Skeletal muscle tissue (tissue), 4 donors: Measurements from ENCODE around the gene CDC42EP4. TPM values are rescaled to one million over a fixed set of nuclear protein-coding genes. Genes with fewer than 3 reads are reported as not detected.

Experiments used
- H3K27ac ChIP-seq: one replicate; pipeline ENCODE4 v1.7.0; 2013; ENCODE audit warnings: mild to moderate bottlenecking, low read depth, low read length, inconsistent platforms
- H3K27me3 ChIP-seq, 3 donors: one replicate each; pipeline ENCODE4 v1.7.0; 2013; ENCODE audit warnings: low read length in 3 of 3; ENCODE audit not compliant: control insufficient read depth in 3 of 3, insufficient read depth in 3 of 3
- H3K36me3 ChIP-seq, 3 donors: one replicate each; pipeline ENCODE4 v1.7.0; 2013; ENCODE audit warnings: low read length in 3 of 3; ENCODE audit not compliant: control insufficient read depth in 3 of 3, insufficient read depth in 3 of 3
- H3K4me1 ChIP-seq, 3 donors: one replicate each; pipeline ENCODE4 v1.7.0; 2013; ENCODE audit warnings: low read length in 3 of 3, mild to moderate bottlenecking in 3 of 3; ENCODE audit not compliant: control insufficient read depth in 3 of 3, insufficient read depth in 3 of 3
- H3K4me3 ChIP-seq, 3 donors: one replicate each; pipeline ENCODE4 v1.7.0; 2013; ENCODE audit warnings: low read length in 3 of 3
- H3K9ac ChIP-seq, 3 donors: one replicate each; pipeline ENCODE4 v1.7.0; 2013; ENCODE audit warnings: low read length in 3 of 3, mild to moderate bottlenecking in 3 of 3, moderate library complexity in 2 of 3, low read depth in 1 of 3
- H3K9me3 ChIP-seq, 3 donors: one replicate each; pipeline ENCODE4 v1.7.0; 2013; ENCODE audit warnings: low read length in 3 of 3; ENCODE audit not compliant: control insufficient read depth in 3 of 3
- total RNA-seq: library from RNA; depleted of rRNA; stranded (reverse); fragments of >200 nt; gene quantifications from one replicate; pipeline ENCODE4 v1.2.3, GENCODE V29; 2014
- donor health status: Osteomylitis.

CDC42EP4 gene, protein sequence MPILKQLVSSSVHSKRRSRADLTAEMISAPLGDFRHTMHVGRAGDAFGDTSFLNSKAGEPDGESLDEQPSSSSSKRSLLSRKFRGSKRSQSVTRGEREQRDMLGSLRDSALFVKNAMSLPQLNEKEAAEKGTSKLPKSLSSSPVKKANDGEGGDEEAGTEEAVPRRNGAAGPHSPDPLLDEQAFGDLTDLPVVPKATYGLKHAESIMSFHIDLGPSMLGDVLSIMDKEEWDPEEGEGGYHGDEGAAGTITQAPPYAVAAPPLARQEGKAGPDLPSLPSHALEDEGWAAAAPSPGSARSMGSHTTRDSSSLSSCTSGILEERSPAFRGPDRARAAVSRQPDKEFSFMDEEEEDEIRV
- 18.8 TPM for total RNA-seq

DNA sequence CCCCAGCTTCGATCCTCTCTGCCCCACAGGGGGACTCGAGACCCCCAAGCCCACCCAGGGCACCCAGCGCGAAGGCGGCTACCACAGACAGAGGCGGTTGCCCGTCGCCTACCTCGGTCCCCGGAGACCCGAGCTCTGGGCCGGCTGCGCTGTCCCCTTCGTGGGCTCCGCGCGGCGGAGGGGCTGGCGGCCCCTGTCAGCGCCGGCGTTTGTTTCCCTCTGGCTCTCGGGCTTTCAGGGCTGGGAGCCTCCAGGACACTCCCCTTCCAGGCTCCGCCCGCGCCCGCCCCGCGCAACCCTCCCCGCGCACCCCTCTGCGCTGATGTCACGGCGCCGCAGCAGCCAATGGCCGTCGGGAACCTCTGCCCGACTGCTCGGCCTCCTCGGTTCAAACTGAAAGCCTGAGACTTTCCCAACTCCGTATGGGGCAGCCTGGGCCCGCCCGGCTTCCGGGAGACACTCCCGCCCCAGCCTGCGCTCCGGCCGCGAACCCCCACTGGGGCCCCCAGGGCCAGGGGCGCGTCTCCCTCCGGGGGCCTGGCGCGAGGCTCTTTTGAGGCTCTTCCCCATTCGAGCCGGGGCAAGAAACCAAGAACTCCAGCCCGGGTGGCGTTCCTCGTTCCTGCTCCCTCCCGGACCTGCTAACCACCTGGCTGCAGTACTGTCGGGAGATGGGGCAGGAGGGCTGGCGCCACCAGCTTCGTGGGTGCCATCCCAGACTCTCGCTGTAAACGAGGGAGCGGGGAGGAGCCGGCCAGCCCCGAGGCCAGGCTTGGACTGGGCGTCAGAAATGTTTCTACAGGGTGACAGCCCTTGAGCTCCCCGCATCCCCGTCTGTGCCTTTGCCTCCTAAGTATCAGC, at the start of gene CDC42EP4:
Gene CDC42EP4 (minus strand): TSS at position 221 of the 861 bp plus-strand sequence. CDS start 25,501 bp downstream, outside the sequence.
- peak within 1 kb of the TSS; percentile 89 to 99 (median 94) for H3K9ac ChIP-seq
- peak within 1 kb of the TSS; percentile 97 for H3K27ac ChIP-seq
- peaks cover 25 to 39% (median 34%) of the 10 kb centered on the region in 3 donors for H3K4me1 ChIP-seq
- H3K27me3 ChIP-seq, result peaks cover 0 to 1% (median 0%) of the 10 kb centered on the region in 3 donors
- peaks cover 0 to under 1% (median 0%) of the 10 kb centered on the region in 3 donors for H3K36me3 ChIP-seq
- no peaks in the 10 kb centered on the region for H3K9me3 ChIP-seq
- H3K4me3 ChIP-seq, result peak within 1 kb of the TSS; percentile 84 to 94 (median 91)

DNA sequence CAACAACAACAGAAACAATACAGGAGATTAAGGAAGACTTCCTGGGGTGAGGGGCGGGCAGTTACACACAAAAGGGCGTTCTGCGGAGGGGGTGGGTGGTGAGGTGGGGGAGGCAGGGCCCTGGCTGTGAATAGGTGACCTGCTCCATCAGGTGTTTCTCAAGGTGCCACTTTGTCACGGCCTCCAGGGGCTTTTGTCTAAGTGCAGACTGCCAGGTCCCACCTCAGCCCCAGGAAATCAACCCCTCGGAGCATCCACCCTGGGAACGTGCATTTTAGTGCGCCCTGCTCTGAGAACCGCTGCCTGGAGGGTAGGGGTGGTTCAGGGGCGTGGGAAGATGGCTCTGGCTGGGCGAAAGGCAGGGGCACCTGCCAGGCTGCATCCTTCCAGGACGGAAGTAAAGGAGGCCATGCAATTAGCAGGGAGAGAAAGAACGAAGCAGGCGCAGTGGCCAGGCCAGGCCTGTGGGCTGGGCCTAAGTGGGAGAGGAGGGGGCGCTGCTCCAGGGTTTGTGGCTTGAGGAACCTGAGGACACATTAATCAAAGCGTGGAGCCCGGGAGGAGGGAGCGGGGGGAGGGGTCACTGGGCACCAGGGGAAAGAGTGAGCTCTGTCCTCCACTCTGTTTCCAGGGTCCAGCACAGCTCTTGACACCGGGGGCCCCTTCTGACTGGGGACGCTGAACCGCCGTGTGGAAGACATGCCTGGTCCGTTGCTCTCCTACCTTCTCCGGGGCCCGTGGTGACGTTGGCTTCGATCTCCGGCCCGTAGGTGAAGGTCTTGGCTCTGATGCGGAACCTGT, 49.4 kb upstream of the CDC42EP4 start:
- Histone ChIP-seq H3K36me3 (no peaks in the 10 kb centered on the region), H3K27me3 (peaks cover 0 to 5% (median 0%) of the 10 kb centered on the region in 3 donors), H3K9ac (no peak overlapping the region), H3K27ac (no peak overlapping the region), H3K9me3 (no peaks in the 10 kb centered on the region), H3K4me3 (no peak overlapping the region), H3K4me1 (peaks cover 10 to 23% (median 16%) of the 10 kb centered on the region in 3 donors)

DNA sequence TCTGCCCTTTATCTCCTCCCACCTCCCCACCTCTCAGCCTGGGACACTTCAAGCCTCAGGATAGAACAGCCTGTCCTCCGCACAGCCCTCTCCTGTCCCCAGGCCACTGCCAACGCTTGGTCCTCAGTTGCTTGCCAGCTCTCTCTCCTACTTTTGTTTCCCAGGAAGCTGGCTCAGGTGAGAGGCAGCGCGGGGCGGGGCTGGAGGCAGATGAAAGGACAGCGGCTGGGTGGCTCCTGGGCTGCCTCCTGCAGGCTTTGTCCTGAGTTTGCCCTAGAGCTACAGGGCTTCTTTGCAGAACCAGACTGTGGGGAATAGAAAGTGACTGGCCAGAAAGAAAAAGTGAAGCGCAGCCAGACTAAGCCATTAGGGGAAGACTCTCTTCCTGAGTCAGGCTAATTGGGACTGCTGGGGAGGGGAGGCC, 48.2 kb upstream of the CDC42EP4 start:
- Histone ChIP-seq H3K27me3 (peaks cover 0 to 5% (median 0%) of the 10 kb centered on the region in 3 donors), H3K9ac (no peak overlapping the region), H3K4me3 (no peak overlapping the region), H3K4me1 (peaks cover 5 to 15% (median 10%) of the 10 kb centered on the region in 3 donors), H3K27ac (no peak overlapping the region), H3K36me3 (no peaks in the 10 kb centered on the region), H3K9me3 (no peaks in the 10 kb centered on the region)

DNA sequence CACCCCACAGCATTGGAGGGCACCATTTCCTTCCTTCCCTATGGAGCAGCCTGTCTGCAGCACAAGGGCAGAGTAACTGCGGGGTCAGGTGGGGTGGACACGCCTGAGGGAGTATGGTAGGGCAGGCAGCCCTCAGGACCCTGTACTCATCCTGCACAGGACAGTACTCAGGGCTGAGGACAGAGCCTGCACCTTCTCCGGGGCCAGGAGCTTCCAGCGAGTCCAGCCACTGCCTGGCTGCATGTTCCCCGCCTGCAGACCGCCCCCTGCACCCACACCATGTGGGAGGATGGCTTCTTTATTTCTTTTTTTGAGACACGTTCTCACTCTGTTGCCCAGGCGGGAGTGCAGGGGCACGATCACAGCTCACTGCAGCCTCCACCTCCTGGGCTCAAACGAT, 47.6 kb upstream of the CDC42EP4 start:
- Histone ChIP-seq H3K4me3 (no peak overlapping the region), H3K9ac (no peak overlapping the region), H3K9me3 (no peaks in the 10 kb centered on the region), H3K27me3 (peaks cover 0 to 5% (median 0%) of the 10 kb centered on the region in 3 donors), H3K36me3 (no peaks in the 10 kb centered on the region), H3K27ac (no peak overlapping the region), H3K4me1 (peaks cover 5 to 14% (median 10%) of the 10 kb centered on the region in 3 donors)

DNA sequence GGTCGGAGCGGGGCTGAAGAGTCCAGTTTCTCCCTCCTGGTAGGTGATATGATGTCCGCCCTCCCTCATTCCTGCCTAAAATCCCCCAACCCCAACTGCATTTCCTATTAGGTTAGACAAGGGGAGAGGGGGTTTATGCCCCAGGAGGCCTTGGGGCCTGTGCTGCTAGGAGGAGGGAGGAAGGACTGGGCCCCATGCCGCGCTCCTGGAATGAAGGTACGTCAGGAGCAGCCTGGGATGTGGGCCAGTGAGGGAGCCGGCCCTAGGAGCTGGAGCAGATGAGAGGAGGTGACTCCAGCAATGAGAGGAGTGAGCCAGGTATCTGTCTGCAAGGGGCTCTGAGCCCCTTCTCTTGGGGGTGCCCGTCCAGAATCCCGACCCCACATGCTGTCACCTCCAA, 46.9 kb upstream of the CDC42EP4 start:
- H3K4me3 ChIP-seq, result no peak overlapping the region
- H3K4me1 ChIP-seq, result peaks cover 5 to 14% (median 10%) of the 10 kb centered on the region in 3 donors
- peaks cover 0 to 5% (median 0%) of the 10 kb centered on the region in 3 donors for H3K27me3 ChIP-seq
- no peak overlapping the region for H3K9ac ChIP-seq
- H3K27ac ChIP-seq, result no peak overlapping the region
- H3K36me3 ChIP-seq, result no peaks in the 10 kb centered on the region
- no peaks in the 10 kb centered on the region for H3K9me3 ChIP-seq

DNA sequence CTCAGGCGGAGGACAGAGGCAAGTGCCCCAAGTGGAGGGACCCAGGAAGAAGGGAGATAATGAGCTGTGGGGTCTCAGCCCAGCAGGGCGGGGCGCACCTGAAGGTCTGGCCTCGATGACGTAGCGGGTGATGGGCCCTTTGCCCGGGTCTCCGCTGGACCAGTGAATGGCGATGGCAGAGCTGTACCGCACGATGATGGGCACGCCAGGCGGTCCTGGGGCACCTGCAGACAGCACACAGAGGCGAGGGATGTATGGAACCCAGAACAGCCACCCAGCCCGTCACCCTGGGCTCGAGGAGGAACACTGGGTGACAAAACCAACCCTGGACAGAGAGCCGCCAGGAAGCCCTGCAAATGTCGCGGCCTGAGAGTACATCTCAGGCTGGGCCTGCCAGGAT, 46.2 kb upstream of the CDC42EP4 start:
- H3K4me1 ChIP-seq, result peaks cover 5 to 14% (median 10%) of the 10 kb centered on the region in 3 donors
- H3K27ac ChIP-seq, result no peak overlapping the region
- no peaks in the 10 kb centered on the region for H3K9me3 ChIP-seq
- no peak overlapping the region for H3K9ac ChIP-seq
- H3K4me3 ChIP-seq, result no peak overlapping the region
- H3K36me3 ChIP-seq, result no peaks in the 10 kb centered on the region
- H3K27me3 ChIP-seq, result peaks cover 0 to 5% (median 0%) of the 10 kb centered on the region in 3 donors

DNA sequence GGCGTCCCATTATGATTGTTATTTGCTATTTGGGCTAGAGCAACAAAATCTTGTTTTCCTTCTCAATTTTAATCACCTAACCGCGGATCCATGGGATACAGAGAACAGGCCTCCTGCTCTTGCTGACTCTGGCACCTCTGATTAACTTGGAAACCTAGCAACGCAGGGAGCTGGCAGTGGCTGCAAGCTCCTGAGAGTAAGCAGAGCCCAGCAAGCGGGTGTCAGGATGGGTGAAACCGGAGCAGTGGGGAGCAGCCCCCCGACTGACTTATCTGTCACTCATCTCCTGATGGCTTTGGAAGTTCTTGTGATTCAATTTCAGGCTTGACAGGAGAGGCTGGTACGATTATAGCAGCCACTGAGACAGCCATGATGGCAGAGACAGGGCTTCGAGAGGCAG, 45.5 kb upstream of the CDC42EP4 start:
- Histone ChIP-seq H3K36me3 (no peaks in the 10 kb centered on the region), H3K27ac (no peak overlapping the region), H3K4me1 (peaks cover 5 to 14% (median 10%) of the 10 kb centered on the region in 3 donors), H3K9me3 (no peaks in the 10 kb centered on the region), H3K9ac (no peak overlapping the region), H3K27me3 (peaks cover 0 to 5% (median 0%) of the 10 kb centered on the region in 3 donors), H3K4me3 (no peak overlapping the region)

DNA sequence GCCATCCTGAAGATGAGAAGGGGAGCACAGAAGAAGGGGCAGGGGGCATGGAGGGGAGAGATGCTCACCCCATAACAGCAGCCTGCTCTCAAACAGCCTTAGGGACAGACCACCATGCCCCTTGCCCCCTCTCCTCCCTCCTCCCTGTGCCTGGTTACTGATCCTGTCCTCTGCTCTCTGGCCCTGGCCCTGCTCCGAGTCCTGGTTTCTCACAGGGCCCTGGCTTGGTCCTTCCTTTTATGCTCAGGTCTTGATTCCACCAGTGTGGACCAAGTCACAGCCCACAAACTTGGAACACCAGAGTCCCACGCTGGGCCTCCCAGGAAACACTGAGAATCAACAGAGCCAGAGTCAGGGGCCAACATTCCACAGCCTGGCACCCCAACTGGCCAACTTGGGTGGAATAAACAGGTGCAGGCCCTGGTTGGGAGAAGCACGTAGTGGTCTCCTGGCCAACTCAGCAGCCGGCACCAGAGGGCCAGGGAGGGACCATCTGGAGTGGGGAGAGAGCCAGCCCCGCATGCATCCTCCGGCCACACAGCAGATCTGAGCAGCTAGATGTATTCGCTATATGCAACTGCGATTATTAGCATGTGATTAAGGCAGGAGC, 44.9 kb upstream of the CDC42EP4 start:
- peaks cover 0 to 3% (median 0%) of the 10 kb centered on the region in 3 donors for H3K27me3 ChIP-seq
- H3K4me3 ChIP-seq, result no peak overlapping the region
- no peaks in the 10 kb centered on the region for H3K9me3 ChIP-seq
- no peak overlapping the region for H3K27ac ChIP-seq
- peak overlapping the region in 1 of 3 donors; percentile 16 for H3K9ac ChIP-seq
- no peaks in the 10 kb centered on the region for H3K36me3 ChIP-seq
- H3K4me1 ChIP-seq, result peaks cover 5 to 14% (median 10%) of the 10 kb centered on the region in 3 donors
